B cell (primary cell): ENCODE measurements around the gene AGO3. TPM values are rescaled to one million over a fixed set of nuclear protein-coding genes. Genes with fewer than 3 reads are reported as not detected.
A peak's percentile ranks its signal among the peaks of the same experiment; 100 is the strongest.
"Not testable (repeated sequence)": the region's sequence is repeated elsewhere in the genome, so short reads cannot be mapped to it uniquely, and the experiment has no call there.

ENCODE experiments used
- ATAC-seq: fragments of 200-7000 bp; cut with Tn5 transposase; one replicate; pipeline ENCODE4 v1.10.0; 2021; ENCODE audit warnings: low read depth, mild to moderate bottlenecking, moderate number of reproducible peaks, moderate library complexity
- CTCF ChIA-PET: fragments of 350-600 bp; sonication (Branson Sonifier 250); formaldehyde crosslinking; loops from one replicate; lab custom pipeline; 2021; ENCODE audit warnings: antibody characterized with exemption, inconsistent platforms; lab: Charles Lee
- POLR2A ChIA-PET: fragments of 350-600 bp; sonication (Branson Sonifier 250); formaldehyde crosslinking; loops from one replicate; lab custom pipeline; 2021; ENCODE audit warnings: antibody characterized with exemption; lab: Charles Lee
- DNase-seq: peaks from one replicate; pipeline ENCODE4 v3.0.0; 2013
- H2AFZ ChIP-seq: 2 replicates; pipeline ENCODE4 v1.6.1; 2012; ENCODE audit warnings: mild to moderate bottlenecking, low read depth, low read length; ENCODE audit not compliant: insufficient read depth, poor library complexity, severe bottlenecking
- H3K27ac ChIP-seq, 2 donors: 1 replicate in 1 of 2; 2 replicates in 1 of 2; pipeline ENCODE4 v1.5.1; 2012 to 2013; ENCODE audit warnings: low read length in 2 of 2, mild to moderate bottlenecking in 2 of 2, moderate library complexity in 1 of 2
- H3K27me3 ChIP-seq, 4 experiments: fragments of 200-600 bp in 1 of 4; sonication (generic) in 1 of 4; replicated peaks in 1 of 4; 1 replicate in 2 of 4; 2 replicates in 2 of 4; pipeline versions ENCODE4 v1.6.1 to v1.7.0; 2013 to 2016; ENCODE audit warnings: low read length in 3 of 4, mild to moderate bottlenecking in 2 of 4, mixed read lengths in 1 of 4, moderate library complexity in 1 of 4; ENCODE audit not compliant: insufficient read depth in 4 of 4, control insufficient read depth in 3 of 4; ENCODE audit errors: control extremely low read depth in 1 of 4
- H3K36me3 ChIP-seq, 2 experiments: replicated peaks in 1 of 2; 1 replicate in 1 of 2; 2 replicates in 1 of 2; pipeline versions ENCODE4 v1.6.1 to v1.7.1; 2013; ENCODE audit warnings: low read length in 1 of 2; ENCODE audit not compliant: insufficient read depth in 2 of 2, control insufficient read depth in 1 of 2; ENCODE audit errors: control extremely low read depth in 1 of 2, extremely low read depth in 1 of 2
- H3K4me1 ChIP-seq, 2 donors: fragments of 200-600 bp in 1 of 2; sonication (generic) in 1 of 2; 1 replicate in 1 of 2; 2 replicates in 1 of 2; pipeline versions ENCODE4 v1.5.1 to v1.6.1; 2013 to 2017; ENCODE audit warnings: low read length in 2 of 2; ENCODE audit not compliant: control insufficient read depth in 2 of 2, insufficient read depth in 2 of 2
- H3K4me2 ChIP-seq: replicated peaks from 2 replicates; pipeline ENCODE3; 2012; ENCODE audit warnings: mild to moderate bottlenecking, low read depth, low read length; ENCODE audit not compliant: poor library complexity, severe bottlenecking
- H3K4me3 ChIP-seq, 5 experiments: fragments of 200-600 bp in 1 of 5; sonication (generic) in 1 of 5; 1 replicate in 3 of 5; 2 replicates in 2 of 5; pipeline versions ENCODE4 v1.5.1 to v1.7.0; 2011 to 2016; ENCODE audit warnings: low read length in 4 of 5, mild to moderate bottlenecking in 4 of 5, low read depth in 2 of 5, control low read depth in 1 of 5, moderate library complexity in 1 of 5; ENCODE audit not compliant: insufficient read depth in 1 of 5; ENCODE audit errors: control extremely low read depth in 1 of 5, extremely low read depth in 1 of 5
- H3K79me2 ChIP-seq: fragments of 200-600 bp; sonication (generic); one replicate; pipeline ENCODE4 v1.6.0; 2016; ENCODE audit warnings: low read length; ENCODE audit not compliant: control insufficient read depth, insufficient read depth
- H3K9ac ChIP-seq: fragments of 200-600 bp; sonication (generic); 2 replicates; pipeline ENCODE4 v1.6.1; 2017; ENCODE audit warnings: mild to moderate bottlenecking, low read length, moderate library complexity
- H3K9me3 ChIP-seq, 3 donors: one replicate each; pipeline versions ENCODE4 v1.6.1 to v1.7.1; 2013; ENCODE audit warnings: low read length in 2 of 3; ENCODE audit not compliant: control insufficient read depth in 2 of 3, insufficient read depth in 1 of 3; ENCODE audit errors: control extremely low read depth in 1 of 3
- H4K20me1 ChIP-seq: 2 replicates; pipeline ENCODE4 v1.6.0; 2012; ENCODE audit warnings: mild to moderate bottlenecking, low read length; ENCODE audit not compliant: insufficient read depth, control insufficient read depth, poor library complexity, severe bottlenecking
- H3K27ac Mint-ChIP-seq: one replicate; pipeline ENCODE4 v1.8.0; 2021; ENCODE audit warnings: mixed read lengths
- H3K27me3 Mint-ChIP-seq: one replicate; pipeline ENCODE4 v1.8.0; 2021; ENCODE audit warnings: mixed read lengths
- H3K4me1 Mint-ChIP-seq: one replicate; pipeline ENCODE4 v1.8.0; 2021; ENCODE audit warnings: mixed read lengths
- H3K4me3 Mint-ChIP-seq: one replicate; pipeline ENCODE4 v1.8.0; 2021; ENCODE audit warnings: mixed read lengths
- H3K9me3 Mint-ChIP-seq: one replicate; pipeline ENCODE4 v1.8.0; 2022; ENCODE audit warnings: mixed read lengths; ENCODE audit not compliant: insufficient read depth
- CTCF ChIP-seq: fragments of 200-600 bp; IDR thresholded peaks from one replicate; pipeline ENCODE4 v1.8.0; 2022; ENCODE audit warnings: antibody characterized with exemption, mild to moderate bottlenecking
- EZH2 ChIP-seq: IDR thresholded peaks from 2 replicates; pipeline ENCODE4 v1.6.1; 2012; ENCODE audit warnings: borderline replicate concordance, low read depth, mild to moderate bottlenecking, moderate library complexity, low read length; ENCODE audit not compliant: insufficient read depth, poor library complexity, severe bottlenecking
- WGBS: methylation state at CpG from one replicate; pipeline ENCODE4 v1.1.5; 2013; ENCODE audit warnings: missing lambda C conversion rate; ENCODE audit not compliant: insufficient coverage; 5-methylcytosine and 5-hydroxymethylcytosine counted together
- intact Hi-C: fragments of 100-400 bp; cut with micrococcal nuclease; formaldehyde crosslinking; loops from one replicate; pipeline ENCODE4 v1.10.0; 2022
- polyA plus RNA-seq: library from polyadenylated mRNA; depleted of rRNA; stranded (reverse); fragments of >200 nt; gene quantifications from 2 replicates; pipeline ENCODE4 v1.2.3, GENCODE V29; 2012
- total RNA-seq, 2 donors: library from RNA; stranded (reverse); fragments of 120-200 nt in 1 of 2; gene quantifications; 1 replicate in 1 of 2; 2 replicates in 1 of 2; pipeline versions ENCODE4 v1.2.3 to v1.2.4, GENCODE V29; 2013 to 2022

AGO3 gene
- total and polyA plus RNA-seq, 2 donors (not counting 1 experiment from before 2014, with no cell fraction given) = 5.1 to 44.9 TPM

GRCh38 chr1:36024024-36024423 is 93.1 kb downstream of the AGO3 start:
- H3K9me3 Mint-ChIP-seq, POLR2A ChIA-PET, H3K27ac Mint-ChIP-seq, H3K4me1 ChIP-seq, intact Hi-C loops, DNase-seq, H3K4me3 Mint-ChIP-seq, H3K9me3 ChIP-seq, H3K4me2 ChIP-seq, H3K27me3 ChIP-seq, ATAC-seq, H3K4me3 ChIP-seq, H3K27me3 Mint-ChIP-seq, H3K9ac ChIP-seq, H3K79me2 ChIP-seq, H2AFZ ChIP-seq, H4K20me1 ChIP-seq, H3K4me1 Mint-ChIP-seq: not testable (repeated sequence)
- peaks cover 5 to 18% of the 10 kb centered on the region in 2 experiments for H3K36me3 ChIP-seq
- WGBS = no CpG with 5 or more reads among the region's 3 CpGs
- CTCF ChIA-PET = interaction anchor here (0.5 to 0.7 kb wide), 3 partner anchors 9 to 80 kb away, joined by 3 to 4 read pairs (median 3); no protein-coding TSS in a partner anchor
- H3K27ac ChIP-seq = peak overlapping the region in 1 of 2 donors; percentile 27

GRCh38 chr1:36024847-36025246 is 93.9 kb downstream of the AGO3 start:
- Histone ChIP-seq H3K9me3 (peaks cover 0 to 3% (median 0%) of the 10 kb centered on the region in 3 donors), H2AFZ (no peak overlapping the region), H3K36me3 (peaks cover 5 to 12% of the 10 kb centered on the region in 2 experiments), H3K4me2 (no peak overlapping the region), H3K4me1 (no peaks in the 10 kb centered on the region), H3K9ac (no peak overlapping the region), H4K20me1 (no peaks in the 10 kb centered on the region), H3K27ac (no peak overlapping the region), H3K27me3 (no peaks in the 10 kb centered on the region), H3K79me2 (no peaks in the 10 kb centered on the region), H3K4me3 (no peak overlapping the region)
- intact Hi-C loops = no loop called here
- DNase-seq (no peak), ATAC-seq (no peak)
- WGBS = 100% methylated on average over 1 of the region's 1 CpG
- POLR2A ChIA-PET = no interaction called here
- TF ChIP-seq EZH2 (no peak), CTCF (no peak)
- Mint-ChIP-seq H3K27me3 (no peaks in the 10 kb centered on the region), H3K4me3 (no peak overlapping the region), H3K9me3 (no peaks in the 10 kb centered on the region), H3K27ac (no peak overlapping the region), H3K4me1 (peaks cover 4% of the 10 kb centered on the region)
- CTCF ChIA-PET = no interaction called here
